Activated gamma-delta T cell (primary cell): ENCODE results near the gene PDZD2.
"Not testable (repeated sequence)": the region's sequence is repeated elsewhere in the genome, so short reads cannot be mapped to it uniquely, and the experiment has no call there.

Source experiments
- DNase-seq: peaks from one replicate; lab custom pipeline; 2025; lab: John Stamatoyannopoulos, UW

Gene PDZD2

DNA sequence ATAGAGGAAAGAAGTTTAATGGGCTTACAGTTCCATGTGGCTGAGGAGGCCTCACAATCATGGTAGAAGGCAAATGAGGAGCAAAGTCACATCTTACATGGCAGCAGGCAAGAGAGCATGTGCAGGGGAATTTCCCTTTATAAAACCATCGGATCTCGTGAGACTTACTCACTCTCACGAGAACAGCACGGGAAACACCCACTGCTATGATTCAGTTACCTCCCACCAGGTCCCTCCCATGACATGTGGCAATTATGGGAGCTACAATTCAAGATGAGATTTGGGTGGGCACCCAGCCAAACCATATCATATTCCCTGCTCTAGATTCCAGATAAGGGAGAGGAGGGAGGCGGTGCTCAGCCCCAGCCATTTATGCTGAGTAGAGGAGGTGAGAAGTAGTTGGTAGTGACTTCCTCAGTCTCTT is 336.3 kb downstream of the PDZD2 start:
- DNase-seq, result not testable (repeated sequence)

DNA sequence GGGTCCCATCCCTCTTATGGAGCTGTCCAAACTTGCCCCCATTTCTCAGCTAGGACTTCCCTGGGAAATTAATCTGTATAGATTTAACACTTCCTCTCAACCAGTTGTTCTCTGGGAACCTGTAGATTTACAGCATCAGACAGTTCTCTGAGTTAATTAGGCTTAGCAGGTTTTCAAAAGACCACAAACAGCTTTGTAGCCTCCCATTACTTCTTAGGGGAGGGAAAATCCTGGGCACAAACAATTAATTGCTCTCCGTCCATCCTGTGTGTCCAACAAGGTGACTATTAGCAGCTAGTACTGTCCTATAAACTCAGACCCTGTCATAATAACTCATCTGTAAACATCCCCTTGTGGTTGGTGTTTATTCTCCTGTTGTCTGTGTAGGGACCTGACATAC is 337.2 kb downstream of the PDZD2 start:
- DNase-seq, result no peak

DNA sequence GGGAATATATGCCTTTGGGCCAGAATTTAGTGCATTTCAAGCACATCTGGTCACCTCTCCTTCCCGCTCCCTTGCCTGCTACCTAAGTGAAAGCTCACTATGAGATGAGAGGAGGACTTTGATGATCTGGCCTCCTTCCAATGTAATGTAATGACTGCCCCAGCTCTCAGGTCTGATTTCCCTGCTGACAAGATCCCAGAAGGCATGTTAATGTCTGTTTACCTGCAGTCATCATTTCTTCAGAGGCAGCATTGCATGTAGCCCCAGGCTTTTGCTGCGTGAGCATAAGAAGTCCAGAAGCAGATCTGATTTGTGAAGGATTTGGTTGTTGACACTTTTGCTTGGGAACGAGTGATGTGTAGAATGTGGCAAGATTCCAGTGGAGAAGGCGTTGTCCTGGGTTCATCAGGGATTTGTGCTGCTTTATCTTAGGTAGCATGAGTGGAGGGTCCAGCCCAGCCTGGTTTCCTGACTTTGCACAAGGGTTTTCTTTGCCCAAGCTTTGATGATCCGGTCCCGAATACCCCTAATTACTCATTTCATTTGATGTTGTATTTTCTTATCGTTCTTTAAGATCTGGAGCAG is 342.5 kb downstream of the PDZD2 start:
- no peak for DNase-seq

DNA sequence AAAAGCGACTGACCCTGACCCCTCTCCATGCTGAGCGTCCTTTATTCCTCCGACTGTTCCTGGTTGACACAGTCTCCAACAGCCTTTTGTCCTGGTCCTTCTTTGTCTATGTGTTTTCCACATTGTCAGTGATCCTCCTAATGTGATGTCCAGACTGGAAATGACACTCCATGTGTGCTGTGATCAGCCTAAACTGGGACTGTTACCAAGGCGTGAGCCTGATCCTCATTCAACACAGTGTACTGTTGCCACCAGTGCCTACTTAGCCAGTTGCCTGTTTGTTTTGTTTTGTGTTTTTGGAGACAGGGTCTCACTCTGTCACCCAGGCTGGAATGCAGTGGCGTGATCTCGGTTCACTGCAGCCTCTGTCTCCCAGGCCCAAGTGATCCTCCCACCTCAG is 343.1 kb downstream of the PDZD2 start:
- DNase-seq, result no peak

DNA sequence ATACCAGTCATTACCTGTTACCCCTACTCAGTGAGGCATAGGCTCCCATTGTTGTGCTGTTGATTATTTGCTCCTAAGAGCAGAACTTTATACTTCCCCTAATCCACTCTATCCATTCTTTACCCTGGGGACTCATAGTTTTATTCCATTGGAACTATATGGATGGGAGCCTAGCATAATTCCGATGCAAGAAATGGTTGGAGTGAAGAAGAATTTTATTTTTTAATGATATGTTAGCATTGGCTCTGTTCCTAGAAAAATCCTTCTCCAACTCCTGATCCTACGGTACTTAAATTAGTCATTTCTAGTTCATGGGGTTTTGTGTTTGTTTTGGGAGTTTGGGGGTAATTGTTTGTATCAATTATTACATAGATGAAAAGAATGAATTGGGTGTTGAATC is 343.7 kb downstream of the PDZD2 start:
- no peak for DNase-seq

DNA sequence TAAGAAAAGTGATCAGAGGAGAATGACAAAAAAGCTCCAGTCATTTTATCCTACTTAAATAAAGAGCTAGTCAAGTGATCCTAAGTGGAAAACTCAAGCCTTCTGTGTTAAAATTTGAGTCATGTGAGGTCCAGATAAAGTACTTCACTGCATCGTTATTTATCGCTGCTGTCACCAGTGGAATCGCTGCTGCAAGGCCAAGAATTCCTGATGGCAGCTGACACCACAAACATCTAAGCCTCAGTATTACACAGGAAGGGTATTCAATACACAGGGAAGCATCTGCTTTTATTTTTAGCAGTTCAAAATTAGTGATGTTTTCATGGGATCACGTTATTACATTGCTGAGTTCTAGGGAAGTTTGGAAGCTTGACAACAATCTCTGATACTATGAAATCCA is 344.9 kb downstream of the PDZD2 start:
- DNase-seq, result no peak

DNA sequence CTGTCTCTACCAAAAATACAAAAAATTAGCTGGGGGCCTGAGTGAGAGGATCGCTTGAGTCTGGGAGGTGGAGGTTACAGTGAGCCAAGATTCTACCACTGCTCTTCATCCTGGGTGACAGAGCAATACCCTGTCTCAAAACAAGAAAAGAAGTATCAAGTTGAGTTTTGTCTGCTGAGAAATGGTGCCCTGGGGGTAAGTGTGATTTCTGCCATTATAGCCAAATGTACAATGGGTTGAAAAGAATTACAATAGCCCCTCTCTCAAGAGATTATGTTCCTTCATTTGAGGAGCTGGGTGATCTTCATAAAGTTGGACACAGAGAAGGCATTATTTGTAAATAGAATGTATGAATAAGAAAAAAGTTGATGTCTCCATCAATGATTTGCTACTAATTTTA is 345.8 kb downstream of the PDZD2 start:
- DNase-seq, result no peak

DNA sequence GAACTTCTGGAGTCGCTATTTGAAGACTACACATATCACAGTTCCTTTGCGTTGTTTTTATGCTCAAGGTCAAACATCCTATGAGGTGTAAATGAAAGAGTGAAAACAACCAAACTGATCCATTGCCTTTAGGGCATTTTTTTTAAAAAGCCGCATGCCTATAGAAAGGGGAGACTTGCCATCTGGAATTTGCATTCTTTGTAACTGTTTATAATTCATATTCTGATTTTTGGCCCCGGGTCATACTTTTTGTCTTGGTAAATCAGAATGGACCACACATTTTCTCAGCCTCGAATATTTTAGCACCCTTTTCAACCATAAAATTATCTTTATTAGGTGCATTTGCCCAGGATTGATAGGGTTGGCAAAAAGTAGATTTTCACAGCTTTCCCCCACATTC is 347.2 kb downstream of the PDZD2 start:
- no peak for DNase-seq

DNA sequence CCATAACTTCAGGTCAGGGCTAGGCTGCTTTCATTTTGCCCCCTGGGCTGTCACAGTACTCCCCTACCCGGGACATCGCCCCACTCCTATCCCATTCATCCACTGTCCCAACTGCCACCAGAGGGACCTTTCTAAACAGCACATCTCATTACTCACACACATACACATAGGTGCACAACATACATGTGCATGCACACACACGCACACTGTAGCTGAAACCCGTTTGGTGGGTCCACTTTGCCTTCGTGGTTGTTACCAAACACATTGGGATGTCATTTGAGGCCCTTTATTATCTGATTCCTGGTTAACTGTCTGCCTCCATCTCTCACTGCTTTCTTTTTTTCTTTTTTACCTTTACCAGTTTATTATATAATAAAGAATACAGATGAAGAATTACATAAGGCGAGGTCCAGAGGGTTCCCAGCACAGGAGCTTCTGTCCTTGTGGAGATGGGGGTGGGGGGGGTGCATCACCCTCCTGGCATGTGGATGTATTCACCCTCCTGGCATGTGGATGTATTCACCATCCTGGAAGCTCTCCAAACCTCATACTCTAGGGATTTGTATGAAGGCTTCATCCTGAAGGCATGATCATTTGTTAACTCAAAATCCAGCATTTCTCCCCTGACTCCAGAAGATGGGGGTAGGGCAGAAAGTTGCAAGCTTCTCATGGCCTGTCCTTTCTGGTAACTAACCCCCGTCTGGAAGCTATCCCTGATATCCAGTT is 349.2 kb downstream of the PDZD2 start:
- no peak for DNase-seq

DNA sequence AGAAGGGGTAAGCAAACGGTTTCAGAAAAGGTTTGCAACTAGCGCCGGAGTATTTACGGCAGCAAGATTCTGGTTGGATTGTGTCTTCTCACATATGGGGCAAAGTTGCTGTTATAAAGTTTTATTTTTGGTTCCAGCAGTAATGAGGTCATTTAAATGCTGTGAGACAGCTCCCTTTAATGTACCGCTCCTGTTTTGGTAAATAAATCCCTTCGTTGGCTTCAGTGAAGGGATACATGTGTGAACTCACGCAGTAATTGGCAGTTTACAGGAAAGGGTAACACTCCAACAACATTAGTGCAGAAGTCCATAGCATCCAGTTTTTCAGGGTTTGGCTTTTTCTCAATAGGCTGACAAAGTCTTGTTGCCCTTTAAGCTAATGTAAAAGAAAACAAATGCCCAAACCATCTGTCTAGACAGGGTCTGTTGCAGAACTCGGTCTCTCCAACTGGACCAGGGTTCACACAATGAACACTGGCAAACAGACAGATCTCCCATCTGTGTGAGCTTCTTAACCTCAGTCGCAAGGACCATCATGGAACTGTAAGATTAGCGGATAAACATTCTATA is 351.2 kb downstream of the PDZD2 start:
- no peak for DNase-seq

DNA sequence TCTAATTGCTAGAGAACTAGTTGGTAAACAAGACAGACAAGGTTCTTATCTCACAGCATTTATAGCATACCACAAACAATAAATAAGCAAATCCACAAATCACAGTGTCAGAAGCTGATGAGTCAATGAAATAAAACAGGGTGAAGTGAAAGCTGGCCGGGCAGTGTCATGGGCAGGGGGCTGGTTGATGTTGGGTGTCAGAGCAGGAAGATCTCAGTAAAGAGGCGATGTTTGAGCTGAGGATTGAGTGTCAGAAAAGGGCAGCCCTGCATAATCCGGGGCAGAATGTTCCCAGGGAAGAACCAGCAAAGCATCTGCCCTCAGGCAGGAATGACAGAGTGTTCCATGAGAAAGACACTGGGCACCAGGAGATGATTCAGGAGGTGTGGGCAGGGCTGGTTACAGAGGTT is 351.8 kb downstream of the PDZD2 start:
- no peak for DNase-seq

DNA sequence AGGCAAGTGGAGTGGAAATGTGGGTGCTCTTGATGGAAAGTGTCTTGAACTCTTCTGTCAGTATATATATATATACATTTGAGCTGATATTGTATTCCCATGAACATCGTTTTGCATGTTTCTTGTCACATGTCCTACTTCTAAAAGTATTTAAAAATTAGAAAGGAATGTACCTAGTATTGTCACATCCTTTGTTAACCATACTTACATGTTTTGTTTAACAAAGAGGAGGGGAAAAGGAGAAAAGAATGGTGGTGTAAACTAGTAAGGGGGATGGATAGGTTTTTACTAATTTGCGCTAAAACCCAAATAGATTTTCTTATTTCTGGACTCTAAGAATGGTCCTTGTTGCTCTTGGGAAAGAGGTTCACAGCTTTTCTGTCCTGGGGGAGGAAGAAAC is 353.4 kb downstream of the PDZD2 start:
- DNase-seq, result no peak

DNA sequence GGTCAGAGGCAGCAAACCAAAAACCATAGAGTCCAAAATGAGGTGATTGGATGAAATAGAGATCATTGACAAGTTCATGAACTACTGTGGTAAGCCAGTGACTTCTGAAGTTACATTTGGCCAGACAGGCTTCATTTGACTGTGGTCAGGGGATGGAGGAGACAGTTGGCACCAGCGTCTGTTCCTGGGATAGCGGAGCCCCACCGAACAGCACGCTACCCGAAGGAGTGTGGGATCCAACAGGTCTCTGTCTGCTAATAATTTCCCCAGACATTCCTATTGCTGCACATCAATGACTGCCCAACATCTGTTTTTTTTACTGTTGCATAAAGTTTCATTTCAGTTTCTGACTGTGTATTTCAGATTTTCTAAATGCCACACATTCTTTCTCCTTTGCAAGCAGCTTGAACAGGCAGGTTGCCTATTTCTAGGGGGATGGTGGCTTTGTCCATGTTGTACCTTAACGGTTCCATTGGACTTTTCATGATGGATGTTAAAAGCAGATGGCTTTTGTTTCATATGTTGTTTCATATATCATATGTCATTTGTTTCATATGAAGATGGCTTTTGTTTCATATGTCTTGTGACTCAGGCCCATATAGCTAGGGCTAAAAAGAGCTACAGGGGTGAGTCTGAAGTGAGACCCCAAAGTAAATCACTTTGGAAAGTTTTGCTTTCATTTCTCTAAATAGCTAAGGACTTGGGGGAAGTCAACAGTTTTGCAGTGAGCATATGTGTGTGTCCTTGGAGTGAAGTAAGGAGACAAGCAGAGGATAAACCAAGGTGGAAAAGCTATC is 354.4 kb downstream of the PDZD2 start:
- no peak for DNase-seq

DNA sequence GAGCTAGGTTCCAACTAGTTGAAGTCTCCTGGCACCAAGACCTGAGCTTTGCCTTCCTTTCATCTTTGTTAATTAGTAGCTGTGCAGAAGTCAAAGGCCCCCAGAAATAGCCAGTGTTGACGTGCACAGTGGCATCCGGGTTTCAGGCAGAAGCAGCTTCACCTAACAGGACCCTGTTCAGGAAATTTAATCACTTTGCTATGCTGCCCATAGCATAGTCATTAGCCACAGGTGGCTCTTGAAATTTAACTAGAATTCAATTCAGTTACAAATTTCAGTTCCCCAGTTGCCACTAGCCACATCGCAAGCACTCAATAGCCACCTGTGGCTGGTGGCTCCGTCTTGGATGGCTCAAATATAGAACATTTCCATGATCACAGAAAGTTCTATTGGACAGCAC is 356.1 kb downstream of the PDZD2 start:
- no peak for DNase-seq

DNA sequence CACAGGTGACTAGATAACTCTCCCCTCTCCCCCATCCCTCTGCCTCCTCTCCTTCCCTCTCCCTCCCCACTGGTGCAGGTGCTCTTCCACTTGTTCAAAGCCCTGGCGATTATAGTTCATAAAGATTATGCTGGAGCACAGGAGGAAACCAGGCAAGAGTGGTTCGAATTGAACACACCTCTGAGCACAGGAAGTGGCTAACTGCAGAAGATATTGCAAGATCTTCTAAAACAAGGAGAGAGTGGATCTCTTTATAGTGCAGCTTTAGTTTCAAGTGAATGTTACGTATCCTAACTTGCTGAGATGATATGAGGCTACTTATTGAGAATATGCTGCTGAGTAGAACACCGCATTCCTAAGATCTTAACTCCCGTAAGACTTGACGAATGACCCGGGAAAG is 356.8 kb downstream of the PDZD2 start:
- no peak for DNase-seq

DNA sequence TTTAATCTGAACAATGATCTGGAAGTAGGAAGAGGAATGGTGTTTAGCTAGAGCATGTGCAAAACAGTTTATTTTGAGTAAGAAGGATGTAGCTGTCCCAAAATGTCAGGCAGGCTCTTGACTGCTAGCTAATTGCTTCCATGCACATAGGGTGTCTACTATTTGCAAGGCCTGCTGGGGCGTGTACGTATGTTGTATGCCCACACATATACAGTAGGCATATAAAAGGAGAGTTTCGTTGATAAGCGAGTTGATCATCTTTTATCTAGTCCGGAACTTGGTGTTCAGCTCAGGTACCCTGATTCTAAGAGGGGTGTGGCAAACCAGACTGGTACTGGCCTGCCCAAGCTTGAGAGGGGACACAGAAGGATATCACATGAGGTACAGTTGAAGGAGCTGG is 358.0 kb downstream of the PDZD2 start:
- DNase-seq, result no peak

DNA sequence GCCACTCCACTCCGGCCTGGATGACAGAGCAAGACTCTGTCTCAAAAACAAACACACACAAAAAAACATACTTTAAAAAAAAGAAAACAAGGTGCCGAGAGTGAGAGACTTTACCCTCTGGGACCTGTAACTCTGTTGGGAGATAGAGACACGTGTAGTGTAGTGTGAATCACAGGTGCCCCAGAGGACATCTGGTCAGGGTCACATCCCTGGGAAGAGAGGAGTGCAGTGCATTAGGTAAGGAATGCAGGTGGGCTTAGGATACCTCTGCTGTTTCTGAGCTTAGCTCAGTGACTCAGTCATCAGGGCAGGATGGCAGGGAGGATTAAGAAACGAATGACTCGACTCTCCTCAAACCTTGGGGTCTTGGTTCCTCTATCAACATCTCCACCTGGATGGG is 360.5 kb downstream of the PDZD2 start:
- DNase-seq, result no peak

DNA sequence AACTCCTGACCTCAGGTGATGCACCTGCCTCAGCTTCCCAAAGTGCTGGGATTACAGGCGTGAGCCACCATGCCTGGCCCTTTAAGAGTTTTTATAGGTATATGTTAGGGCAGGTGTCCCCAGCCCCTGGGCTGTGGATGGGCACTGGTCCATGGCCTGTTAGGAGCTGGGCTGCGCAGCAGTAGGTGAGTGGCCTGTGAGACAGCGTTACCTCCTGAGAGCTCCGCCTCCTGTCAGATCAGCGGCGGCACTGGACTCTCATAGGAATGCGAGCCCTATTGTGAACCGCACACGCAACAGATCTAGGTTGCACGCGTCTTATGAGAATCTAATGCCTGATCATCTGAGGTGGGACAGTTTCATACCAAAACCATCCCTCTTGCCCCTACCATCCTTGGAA is 361.8 kb downstream of the PDZD2 start:
- no peak for DNase-seq

DNA sequence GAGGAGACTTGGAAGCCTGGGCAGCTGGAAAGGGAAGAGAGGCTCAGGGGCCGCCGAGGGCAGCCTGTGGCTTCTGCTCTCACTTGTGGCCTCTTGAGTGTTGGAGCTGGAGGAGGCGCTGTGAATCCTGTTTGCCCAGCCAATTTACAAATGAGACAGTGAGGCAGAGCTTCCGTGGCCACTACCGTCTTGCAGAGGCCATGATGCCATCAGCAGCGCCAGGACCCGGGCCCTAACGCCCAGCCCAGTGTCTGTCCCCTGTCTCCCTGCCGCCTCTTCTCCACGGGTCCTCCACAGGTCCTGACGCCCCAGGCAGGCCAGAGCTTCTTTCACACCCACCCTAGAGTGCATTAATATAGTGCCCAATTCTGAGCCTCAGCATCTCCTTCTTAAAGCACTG is 362.4 kb downstream of the PDZD2 start:
- no peak for DNase-seq

DNA sequence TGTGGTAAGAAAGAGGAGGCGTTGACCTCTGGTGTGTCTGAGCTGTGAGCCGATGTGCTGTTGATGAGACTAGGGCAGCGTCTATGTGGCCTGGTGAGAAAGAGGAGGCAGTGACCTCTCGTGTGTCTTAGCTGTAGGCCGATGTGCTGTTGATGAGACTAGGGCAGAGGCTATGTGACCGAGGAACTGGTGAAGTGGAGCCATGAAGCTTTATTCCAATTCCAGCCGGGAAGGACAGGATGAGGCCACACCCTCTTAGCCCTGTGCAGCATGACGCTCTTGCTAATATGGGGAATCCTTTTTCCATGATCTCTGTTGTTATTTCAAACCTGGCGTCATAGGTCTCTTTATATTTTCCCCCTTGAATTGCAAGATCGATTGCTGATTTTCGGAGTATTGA is 362.8 kb downstream of the PDZD2 start:
- no peak for DNase-seq

DNA sequence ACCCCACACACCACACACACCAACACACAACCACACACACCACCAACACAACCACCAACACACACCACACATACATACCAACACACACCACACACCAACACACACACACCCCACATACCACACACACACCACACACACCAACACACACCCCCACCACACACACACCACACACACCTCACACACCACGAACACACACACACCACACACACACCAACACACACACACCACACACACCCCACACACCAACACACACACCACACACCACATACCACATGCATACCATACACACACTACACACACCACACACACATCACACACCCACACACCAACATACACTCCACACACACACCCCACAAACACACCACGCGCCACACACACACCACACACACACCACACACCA is 363.8 kb downstream of the PDZD2 start:
- DNase-seq, result no peak

DNA sequence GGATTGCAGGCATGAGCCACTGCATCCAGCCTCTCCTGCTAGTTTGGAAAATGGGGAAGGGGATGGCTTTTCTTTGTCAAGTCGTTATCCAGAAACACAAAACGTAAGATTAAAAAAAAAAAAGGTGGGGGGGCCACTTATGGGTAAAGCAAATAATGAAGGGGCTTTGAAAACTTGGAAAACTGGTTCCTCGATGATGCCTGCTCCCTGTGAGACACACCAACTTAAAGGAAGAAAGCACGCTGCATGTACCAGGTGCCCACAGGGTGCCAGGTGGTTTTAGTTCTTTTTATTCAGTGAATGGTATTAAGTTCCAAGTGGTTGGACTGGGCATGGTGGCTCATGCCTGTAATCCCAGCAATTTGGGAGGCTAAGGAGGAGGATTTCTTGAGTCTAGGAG is 365.1 kb downstream of the PDZD2 start:
- no peak for DNase-seq

DNA sequence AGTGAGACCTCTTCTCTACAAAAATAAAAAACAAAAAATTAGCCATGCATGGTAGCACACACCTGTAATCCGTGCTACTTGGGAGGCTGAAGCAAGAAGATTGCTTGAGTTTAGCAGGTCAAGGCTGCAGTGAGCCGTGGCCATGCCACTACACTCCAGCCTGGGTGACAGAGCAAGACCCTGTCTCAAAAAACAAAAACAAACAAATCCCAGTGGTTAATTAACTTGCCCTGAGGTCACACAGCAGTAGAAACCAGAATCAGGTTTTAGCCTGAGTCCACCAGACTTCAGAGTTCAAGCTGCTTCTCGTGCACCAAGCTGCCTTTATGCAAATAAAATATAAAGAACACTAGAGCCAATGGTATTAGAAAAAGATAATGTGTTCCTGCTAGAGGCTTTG is 365.5 kb downstream of the PDZD2 start:
- no peak for DNase-seq
